Measurements from ENCODE around the gene RASL12.

RASL12 gene

DNA sequence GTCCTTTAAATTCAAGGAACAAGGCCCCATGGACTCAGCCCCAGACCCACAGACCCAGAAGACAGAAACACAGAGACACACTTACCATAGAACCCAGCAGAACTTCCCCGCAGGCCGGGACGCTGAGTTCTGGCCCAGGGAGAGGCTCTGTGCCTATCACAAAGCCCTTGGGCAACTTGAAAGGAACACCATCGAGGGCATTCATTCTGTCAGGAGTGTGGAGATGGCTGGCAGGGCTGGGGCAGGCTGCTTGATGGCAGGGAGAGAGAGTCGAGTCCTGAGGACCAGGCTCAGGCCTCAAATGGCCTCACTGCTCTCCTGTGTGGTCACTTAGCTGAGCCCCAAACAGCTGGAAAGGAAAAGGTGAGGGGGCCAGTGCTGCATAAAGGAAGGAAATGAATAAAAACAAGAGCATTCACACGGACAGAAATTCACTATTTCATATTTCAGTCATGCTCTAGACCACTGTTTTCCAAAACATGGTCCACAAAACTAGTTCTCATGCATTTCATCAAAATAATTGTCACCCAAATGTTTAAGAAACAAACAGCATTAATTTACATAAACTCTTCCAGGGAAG, 38.3 kb upstream of the RASL12 start:
- H3K9me3 ChIP-seq (ENCODE audit: severe bottlenecking), result no peaks in the 10 kb centered on the region

DNA sequence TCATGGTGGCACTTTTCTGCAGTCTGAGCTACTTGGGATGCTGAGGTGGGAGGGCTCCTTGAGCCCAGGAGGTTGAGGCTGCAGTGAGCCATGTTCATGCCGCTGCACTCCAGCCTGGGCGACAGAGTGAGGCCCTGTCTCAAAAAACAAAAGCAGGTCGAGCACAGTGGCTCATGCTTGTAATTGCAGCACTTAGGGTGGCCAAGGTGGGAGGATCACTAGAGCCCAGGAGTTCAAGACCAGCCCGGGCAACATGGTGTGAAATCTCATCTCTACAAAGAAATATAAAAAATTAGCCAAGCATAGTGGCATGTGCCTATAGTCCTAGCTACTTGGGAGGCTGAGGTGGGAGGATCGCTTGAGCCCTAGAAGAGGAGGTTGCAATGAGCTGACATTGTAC, 37.2 kb upstream of the RASL12 start:
- TF ChIP-seq, protein P1, sequence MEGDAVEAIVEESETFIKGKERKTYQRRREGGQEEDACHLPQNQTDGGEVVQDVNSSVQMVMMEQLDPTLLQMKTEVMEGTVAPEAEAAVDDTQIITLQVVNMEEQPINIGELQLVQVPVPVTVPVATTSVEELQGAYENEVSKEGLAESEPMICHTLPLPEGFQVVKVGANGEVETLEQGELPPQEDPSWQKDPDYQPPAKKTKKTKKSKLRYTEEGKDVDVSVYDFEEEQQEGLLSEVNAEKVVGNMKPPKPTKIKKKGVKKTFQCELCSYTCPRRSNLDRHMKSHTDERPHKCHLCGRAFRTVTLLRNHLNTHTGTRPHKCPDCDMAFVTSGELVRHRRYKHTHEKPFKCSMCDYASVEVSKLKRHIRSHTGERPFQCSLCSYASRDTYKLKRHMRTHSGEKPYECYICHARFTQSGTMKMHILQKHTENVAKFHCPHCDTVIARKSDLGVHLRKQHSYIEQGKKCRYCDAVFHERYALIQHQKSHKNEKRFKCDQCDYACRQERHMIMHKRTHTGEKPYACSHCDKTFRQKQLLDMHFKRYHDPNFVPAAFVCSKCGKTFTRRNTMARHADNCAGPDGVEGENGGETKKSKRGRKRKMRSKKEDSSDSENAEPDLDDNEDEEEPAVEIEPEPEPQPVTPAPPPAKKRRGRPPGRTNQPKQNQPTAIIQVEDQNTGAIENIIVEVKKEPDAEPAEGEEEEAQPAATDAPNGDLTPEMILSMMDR (IDR thresholded peaks at IDR 0.05; ENCODE audit: poor library complexity, severe bottlenecking), result no peak
- H3K4me1 ChIP-seq (ENCODE audit: insufficient read depth, poor library complexity, severe bottlenecking), result no peaks in the 10 kb centered on the region
- H3K36me3 ChIP-seq (ENCODE audit: low read depth), result peaks cover 17% of the 10 kb centered on the region; the same call in 1 of the 2 replicates
- no peak overlapping the region for H3K4me3 ChIP-seq (ENCODE audit: severe bottlenecking)
- ATAC-seq (ENCODE audit: low read depth) (no peak), DNase-seq (ENCODE audit: low spot score) (peak; percentile 35)
- H3K27me3 ChIP-seq (ENCODE audit: insufficient read depth, poor library complexity, severe bottlenecking), result no peaks in the 10 kb centered on the region
- no peak overlapping the region for H3K27ac ChIP-seq (ENCODE audit: poor library complexity, severe bottlenecking)
- no peaks in the 10 kb centered on the region for H3K9me3 ChIP-seq (ENCODE audit: severe bottlenecking)

More for the DNA sequence above, 38.3 kb upstream of the RASL12 start:
- TF ChIP-seq, protein P1 (IDR thresholded peaks at IDR 0.05; ENCODE audit: poor library complexity, severe bottlenecking), result no peak
- Histone ChIP-seq H3K27ac (ENCODE audit: poor library complexity, severe bottlenecking) (no peak overlapping the region), H3K36me3 (ENCODE audit: low read depth) (peaks cover 17% of the 10 kb centered on the region; the same call in 1 of the 2 replicates), H3K4me3 (ENCODE audit: severe bottlenecking) (no peak overlapping the region), H3K27me3 (ENCODE audit: insufficient read depth, poor library complexity, severe bottlenecking) (no peaks in the 10 kb centered on the region), H3K4me1 (ENCODE audit: insufficient read depth, poor library complexity, severe bottlenecking) (no peaks in the 10 kb centered on the region)
- ATAC-seq (ENCODE audit: low read depth) (no peak), DNase-seq (ENCODE audit: low spot score) (peak; percentile 42)

DNA sequence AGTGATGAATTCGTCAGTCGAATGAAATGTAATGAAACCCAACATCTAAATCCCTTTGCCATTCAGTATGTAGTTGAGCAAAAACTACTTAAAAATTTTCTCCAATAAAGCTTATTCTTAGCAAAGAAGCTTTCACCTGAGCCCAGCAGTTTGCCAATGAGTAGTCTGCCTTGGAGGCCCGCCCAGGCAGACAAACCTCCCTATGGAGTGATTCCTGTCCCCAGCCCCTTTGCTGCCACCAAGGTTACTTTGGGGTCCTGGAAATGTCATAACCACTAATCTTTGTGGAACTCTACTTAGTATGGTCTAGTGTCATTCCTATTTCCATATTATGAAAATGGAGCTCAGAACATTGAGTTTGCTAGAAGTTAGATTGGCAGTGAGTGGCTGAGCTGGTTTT, 35.1 kb upstream of the RASL12 start:
- Histone ChIP-seq H3K27me3 (ENCODE audit: insufficient read depth, poor library complexity, severe bottlenecking) (no peaks in the 10 kb centered on the region), H3K27ac (ENCODE audit: poor library complexity, severe bottlenecking) (no peak overlapping the region), H3K4me1 (ENCODE audit: insufficient read depth, poor library complexity, severe bottlenecking) (no peaks in the 10 kb centered on the region), H3K9me3 (ENCODE audit: severe bottlenecking) (no peaks in the 10 kb centered on the region), H3K36me3 (ENCODE audit: low read depth) (peaks cover 33% of the 10 kb centered on the region), H3K4me3 (ENCODE audit: severe bottlenecking) (no peak overlapping the region)
- DNase-seq (ENCODE audit: low spot score) (peak; percentile 38), ATAC-seq (ENCODE audit: low read depth) (no peak)
- TF ChIP-seq, protein P1 (IDR thresholded peaks at IDR 0.05; ENCODE audit: poor library complexity, severe bottlenecking), result no peak

DNA sequence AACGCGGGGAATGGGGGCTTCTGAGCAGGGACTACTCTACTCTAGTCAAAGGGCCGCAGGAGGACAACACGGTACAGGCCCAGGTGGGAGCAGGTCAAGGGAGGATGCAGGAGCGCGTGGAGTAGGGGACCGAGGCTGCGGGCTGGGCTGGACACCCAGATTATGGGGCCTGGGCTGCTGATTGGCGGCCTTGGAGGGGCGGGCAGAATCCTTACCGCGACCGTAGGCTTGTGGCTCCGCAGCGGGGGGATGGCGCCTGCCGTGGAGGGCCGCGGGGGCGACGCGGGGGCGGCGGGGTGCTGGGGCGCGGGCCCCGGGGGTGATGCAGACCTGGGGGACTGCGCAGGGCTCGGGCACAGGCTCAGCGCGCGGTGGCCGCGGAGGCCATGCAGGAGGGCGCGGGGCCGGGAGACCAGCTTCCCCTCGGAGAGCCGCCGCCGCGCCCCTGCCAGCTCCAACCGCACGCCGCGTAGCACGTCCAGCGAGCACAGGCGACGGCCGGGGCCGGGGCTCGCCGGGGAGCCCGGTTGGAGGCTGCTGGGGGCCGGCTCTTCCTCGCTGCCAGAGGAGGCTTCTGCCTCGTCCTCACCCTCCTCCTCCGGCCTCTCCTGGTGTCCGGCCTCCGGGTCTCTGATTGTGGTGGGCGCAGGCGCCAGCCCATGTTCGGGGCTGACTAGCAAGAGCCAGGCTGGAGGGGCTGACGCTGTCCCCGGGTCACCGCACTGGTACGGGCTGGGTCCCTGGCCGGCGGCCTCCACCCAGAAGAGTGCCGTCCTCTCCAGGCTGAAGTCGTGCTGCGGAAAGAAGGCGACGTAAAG, 34.3 kb upstream of the RASL12 start:
- H3K27ac ChIP-seq (ENCODE audit: poor library complexity, severe bottlenecking), result no peak overlapping the region
- H3K27me3 ChIP-seq (ENCODE audit: insufficient read depth, poor library complexity, severe bottlenecking), result no peaks in the 10 kb centered on the region
- peaks cover 33% of the 10 kb centered on the region for H3K36me3 ChIP-seq (ENCODE audit: low read depth)
- no peaks in the 10 kb centered on the region for H3K4me1 ChIP-seq (ENCODE audit: insufficient read depth, poor library complexity, severe bottlenecking)
- TF ChIP-seq, protein P1 (IDR thresholded peaks at IDR 0.05; ENCODE audit: poor library complexity, severe bottlenecking), result peak; percentile 44
- no peak overlapping the region for H3K4me3 ChIP-seq (ENCODE audit: severe bottlenecking)
- DNase-seq (ENCODE audit: low spot score) (peak; percentile 72), ATAC-seq (ENCODE audit: low read depth) (no peak)
- no peaks in the 10 kb centered on the region for H3K9me3 ChIP-seq (ENCODE audit: severe bottlenecking)
